AG08395 (cell line): ENCODE results near the gene SLC1A3.
"Not testable (repeated sequence)": the region's sequence is repeated elsewhere in the genome, so short reads cannot be mapped to it uniquely, and the experiment has no call there.

ENCODE experiments used
- DNase-seq: peaks from one replicate; pipeline ENCODE4 v3.0.0; 2012; ENCODE audit warnings: mixed read lengths, low spot score

The SLC1A3 gene

DNA sequence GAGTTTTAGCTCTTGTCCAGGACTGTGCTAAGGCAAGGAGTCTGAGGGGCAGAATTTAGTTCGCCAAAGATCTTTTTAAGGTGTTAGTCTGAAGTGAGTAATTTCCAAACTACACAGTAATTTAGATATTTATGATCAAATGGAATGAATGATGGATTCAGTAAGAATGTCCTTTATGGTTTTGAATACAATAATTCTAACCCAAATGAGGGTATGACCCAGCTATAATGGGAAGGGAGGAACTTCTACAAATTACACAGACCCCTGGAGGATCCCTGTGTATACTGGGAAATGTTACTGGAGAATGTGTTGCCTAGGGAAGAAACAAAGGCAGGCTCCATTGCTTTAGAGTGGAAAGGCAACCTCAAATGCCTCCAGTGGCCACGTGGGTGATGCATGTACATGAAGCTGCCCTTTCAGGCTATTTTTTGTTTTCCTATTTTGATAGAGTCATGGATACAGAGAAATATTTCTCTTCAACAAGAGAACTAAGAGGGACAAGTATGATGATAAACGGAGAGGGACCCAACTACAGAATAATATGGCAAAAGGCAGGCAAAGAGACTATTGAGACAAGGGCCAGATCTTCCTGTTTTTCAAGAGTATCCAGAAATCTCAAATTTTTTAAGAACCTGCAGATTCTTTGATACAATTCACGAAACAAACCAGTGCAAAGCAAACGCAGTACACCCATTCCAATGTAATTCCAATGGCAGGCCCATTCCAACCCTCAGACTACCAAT, 25.4 kb downstream of the SLC1A3 start:
- DNase-seq, result no peak

DNA sequence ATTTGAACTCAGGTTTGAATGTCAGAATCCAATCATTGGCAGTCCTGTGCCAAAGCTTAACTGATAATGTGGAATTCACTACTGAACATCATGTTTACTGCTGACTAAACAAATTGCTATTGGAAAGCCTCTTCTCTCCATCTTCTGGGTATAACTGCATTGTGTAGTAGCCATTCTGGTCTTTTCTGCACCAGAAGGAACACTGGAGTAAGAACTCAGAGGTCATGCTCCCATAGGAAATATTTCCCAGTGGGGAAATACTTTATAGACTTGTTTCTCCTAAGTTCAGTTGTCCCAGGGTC, 25.9 kb downstream of the SLC1A3 start:
- DNase-seq, result no peak

DNA sequence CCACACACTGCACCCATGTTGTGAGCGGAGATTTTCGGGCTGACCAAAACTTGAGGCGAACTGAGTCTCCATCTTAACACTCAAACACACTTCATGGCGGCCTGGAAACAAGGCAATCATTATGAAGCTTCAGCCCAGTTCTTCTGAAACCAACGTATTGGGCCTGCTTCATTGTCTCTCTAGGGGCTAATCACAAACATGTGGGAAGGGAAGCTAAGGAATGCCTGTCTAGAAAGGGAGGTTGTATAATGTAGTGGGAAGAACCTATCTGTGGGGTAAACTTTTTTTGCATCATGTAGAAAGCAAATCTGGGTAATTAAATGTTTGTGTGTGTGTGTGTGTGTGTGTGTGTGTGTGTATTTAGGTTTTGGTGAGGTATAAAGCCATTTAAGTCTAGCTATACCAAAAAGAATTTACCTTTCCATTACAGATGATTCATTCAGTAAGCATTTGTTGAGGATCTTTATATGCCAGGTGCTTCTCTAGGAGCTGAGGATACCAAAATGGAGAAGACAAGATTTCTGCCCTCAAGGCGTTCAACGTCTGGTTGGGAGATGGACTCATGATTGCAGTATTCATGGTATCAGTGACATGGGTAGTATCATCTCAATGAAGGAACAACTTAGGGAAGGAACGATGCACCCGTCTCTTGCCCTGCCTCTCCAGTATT, 29.4 kb downstream of the SLC1A3 start:
- DNase-seq, result no peak

DNA sequence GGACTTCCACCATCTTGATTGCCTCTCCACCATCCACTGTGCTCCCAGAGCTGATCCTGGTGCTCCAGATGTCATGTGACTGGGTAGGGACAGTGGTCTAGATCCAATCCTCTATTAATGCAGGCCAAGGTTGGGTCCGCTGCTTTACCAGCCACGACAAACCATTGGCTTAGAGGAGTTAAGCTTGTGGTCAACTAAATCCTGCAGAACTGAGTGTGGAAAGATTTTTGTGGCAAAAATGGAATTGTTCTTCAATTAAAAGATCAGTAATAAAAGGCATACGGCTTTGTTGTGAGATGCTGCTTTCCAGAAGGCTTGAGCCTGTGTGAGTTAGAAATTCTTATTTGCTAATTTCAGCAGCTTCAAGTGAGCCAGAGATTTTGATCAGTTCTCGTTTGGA, 30.7 kb downstream of the SLC1A3 start:
- DNase-seq, result no peak

DNA sequence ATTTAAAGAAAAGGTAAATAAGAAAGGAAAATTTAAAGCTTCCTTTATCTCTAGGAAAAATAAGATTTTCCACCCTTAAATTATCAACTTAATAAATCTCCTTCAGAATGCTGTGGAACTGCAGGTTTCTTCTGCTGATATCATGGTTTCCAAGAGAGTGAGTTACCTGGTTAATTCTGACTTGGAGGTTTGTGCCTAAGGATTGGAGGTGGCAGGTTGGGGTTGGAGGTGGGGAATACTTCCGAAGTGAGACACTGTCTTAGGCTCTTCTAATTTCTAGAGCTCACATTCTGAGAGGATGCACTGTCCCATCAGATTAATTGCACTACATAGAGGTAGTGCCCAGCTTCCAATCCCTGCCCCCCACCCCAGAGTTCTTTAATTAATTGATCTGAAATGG, 31.1 kb downstream of the SLC1A3 start:
- no peak for DNase-seq

DNA sequence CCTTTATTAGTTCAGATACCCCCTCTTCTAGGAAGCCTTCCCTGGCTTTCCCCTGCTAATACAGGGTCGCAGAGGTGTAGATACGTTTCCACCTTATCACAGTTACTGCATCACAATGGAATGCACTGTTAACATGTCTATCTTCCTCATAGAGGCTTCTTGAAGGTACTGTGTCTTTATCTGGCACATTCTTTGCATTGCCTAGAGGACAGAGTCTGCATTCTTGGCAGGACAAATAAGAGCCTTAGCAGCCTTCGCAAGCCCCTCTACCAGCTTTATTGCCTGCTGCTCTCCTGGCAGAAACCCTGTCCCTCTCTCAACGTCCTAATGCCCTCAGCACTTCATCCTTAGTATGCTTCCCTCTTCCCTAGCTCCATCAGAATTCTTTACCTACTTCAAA, 31.6 kb downstream of the SLC1A3 start:
- no peak for DNase-seq

DNA sequence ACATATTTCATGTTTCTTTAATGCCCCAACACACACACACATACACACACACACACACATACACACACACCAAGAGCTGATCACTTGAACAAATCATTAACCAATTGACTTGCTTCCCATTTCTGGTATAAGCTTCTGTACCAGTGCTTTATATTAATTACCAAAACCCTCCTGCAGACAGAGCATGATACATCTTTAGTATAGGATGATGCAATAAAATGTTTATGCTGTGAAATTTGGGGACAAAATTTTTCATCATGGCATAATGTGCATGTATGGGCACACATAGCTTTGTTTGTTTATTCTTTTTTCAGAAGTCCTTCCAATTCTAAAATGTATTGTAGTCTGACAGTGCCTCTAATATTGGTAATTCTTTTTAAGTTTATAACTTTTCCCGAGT, 34.5 kb downstream of the SLC1A3 start:
- DNase-seq, result no peak

DNA sequence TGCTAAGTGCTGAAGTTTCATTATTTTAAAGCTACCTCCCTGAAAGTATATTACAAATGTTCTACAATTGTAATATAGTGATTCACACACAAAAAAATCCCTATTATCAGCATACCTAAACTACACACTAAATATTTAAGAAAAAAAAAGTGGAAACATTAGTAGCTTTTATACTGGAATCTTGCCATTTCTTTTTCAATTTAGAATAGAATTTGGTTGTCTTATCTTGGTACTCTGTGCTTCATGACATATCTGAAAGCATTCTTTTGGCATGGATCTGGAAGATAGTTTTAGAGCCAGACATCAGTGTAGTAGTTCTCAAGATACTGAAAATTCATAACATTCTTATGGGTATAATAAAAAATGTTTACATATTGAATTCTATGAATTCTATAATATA, 35.0 kb downstream of the SLC1A3 start:
- no peak for DNase-seq

DNA sequence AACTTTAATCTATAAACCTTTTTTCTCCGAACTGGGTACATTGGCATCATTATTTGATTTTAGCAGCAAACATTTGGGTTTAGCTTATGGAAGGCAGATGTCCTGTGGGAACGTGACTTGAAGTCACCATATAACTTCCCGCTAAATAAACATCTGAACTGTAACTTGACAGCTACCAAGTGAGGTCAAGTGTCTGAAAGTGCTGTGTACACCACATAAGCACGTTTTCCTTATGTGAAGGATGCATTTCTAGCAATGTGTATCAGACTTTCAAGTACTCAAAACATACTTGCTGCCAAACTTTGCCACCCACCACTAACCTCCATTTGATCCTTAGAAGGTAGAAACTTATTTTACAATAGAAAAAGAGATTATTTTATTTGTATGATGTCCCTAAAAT, 35.7 kb downstream of the SLC1A3 start:
- no peak for DNase-seq

DNA sequence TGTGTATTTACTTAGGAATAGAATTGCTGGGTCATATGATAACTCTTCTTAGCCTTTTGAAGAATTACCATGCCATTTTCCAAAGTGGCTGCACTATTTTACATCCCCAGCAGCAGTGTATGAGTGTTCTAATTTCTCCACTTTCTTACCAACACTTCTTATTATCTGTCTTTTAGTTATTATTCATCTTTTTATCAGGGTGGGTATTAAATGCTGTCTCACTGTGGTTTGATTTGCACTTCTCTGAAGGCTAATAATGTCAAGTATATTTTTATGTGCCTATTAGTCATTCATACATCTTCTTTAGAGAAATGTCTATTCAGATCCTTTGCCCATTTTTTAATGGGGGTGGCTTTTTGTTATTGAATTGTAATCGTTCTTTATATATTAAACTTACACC, 36.8 kb downstream of the SLC1A3 start:
- no peak for DNase-seq

DNA sequence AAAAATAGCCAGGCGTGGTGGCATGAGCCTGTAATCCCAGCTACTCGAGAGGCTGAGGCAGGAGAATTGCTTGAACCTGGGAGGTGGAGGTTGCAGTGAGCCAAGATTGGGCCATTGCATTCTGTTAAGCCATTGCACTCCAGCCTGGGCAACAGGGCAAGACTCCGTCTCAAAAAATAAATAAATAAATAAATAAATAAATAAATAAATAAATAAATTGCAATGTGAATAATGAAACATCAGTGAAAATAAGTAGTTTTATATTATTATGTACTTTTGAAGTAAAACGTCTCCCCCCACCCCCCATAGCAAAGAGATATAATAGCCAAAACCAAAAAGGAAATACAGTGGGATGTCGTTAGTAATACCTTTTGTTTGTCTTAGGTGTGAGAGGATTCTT, 37.4 kb downstream of the SLC1A3 start:
- not testable (repeated sequence) for DNase-seq

DNA sequence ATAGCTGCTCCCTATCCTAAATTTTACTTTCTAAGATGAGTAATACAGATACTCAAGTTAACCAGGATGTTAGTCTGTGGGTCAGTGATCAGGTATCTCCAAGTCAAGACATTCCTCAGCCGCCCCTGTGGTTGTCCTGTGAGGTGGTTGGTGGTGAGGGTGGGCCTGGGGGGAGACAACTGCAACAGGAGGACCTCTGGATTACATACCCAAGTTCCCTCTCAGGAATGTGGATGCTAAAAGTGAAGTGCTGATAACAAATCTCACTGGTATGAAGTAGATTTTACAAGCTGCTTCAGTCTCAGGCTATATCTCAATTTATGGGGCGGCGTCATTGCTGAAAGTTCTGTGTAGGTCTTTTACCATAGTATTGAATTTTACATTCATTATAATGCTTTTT, 38.3 kb downstream of the SLC1A3 start:
- DNase-seq, result no peak

DNA sequence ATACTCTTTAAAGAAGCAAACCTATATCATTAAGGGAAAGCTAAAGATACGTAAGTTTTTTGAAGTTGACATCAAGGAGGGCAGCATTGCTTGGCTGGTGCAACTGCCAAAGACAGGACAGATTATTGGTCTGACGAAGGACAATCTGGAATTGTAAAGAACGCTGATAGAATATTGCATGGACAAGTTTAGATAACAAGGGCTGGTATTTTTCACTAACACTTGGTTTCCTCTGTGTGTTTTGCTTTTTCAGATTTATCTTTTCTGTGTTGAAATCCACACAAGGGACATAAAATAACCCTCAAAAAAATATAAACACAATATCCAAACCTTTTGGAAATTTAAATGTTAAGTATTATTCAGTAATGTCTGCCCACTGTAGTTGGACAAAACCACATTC, 39.7 kb downstream of the SLC1A3 start:
- DNase-seq, result no peak

DNA sequence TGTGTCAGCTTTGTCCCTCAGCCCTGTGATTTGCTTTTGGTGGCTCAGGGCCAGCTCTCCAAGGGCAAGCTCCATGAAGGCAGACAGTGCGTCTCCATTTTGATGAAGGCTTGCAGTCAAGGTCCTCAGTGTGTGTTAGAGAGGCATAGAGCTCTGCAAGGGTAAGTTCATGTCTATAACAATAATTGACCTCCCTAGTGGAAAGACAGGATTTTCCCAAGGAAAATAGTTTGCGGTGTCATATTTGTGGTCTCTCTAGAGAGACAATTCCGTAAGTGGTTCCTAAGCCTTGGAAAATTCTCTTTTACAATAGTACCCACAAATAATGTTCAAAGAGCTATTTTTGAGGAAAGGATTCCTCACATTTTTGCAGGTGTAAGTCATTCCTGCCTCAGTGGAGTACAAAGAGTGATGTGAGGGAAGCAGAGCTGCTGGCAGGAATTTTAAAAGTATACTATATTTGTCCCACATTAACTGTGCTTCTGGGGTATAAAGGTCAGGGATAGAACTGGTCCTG, 40.2 kb downstream of the SLC1A3 start:
- DNase-seq, result no peak

DNA sequence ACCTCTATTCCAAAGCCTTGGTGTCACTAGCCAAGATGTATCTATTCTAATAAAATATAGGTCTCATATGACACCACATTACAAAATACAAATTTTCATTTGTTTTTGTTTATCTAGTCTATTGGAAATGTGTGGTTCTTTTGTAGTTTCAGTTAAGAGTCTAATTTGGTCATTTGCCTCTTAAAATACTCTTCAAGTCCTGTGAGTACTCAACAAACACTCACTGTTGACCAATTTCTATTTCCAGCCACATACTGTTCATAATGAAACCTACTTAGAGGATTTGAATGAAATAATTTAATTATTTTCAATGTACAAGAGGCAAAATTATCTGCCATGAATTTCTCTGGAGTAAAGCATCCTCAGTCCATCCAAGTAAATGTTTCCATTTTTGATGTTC, 40.6 kb downstream of the SLC1A3 start:
- no peak for DNase-seq

DNA sequence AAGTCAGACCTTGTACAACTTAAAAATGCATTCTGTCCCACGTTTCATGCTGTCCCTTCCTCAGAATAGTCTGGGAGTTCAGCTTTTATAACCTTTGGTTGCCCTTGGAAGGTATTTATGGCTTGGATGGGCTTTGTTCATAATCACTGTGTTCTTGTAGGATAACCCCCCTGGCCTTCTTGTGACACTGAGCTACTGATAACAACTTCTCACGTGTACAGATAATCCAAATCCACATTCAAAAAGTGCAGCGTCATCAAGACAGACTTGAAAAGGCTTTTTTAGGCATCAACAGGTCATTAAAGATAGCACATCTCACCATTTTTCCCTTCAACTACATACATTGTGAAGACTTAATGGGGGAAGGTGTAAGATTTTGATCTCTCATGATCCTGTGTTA, 42.0 kb downstream of the SLC1A3 start:
- no peak for DNase-seq

DNA sequence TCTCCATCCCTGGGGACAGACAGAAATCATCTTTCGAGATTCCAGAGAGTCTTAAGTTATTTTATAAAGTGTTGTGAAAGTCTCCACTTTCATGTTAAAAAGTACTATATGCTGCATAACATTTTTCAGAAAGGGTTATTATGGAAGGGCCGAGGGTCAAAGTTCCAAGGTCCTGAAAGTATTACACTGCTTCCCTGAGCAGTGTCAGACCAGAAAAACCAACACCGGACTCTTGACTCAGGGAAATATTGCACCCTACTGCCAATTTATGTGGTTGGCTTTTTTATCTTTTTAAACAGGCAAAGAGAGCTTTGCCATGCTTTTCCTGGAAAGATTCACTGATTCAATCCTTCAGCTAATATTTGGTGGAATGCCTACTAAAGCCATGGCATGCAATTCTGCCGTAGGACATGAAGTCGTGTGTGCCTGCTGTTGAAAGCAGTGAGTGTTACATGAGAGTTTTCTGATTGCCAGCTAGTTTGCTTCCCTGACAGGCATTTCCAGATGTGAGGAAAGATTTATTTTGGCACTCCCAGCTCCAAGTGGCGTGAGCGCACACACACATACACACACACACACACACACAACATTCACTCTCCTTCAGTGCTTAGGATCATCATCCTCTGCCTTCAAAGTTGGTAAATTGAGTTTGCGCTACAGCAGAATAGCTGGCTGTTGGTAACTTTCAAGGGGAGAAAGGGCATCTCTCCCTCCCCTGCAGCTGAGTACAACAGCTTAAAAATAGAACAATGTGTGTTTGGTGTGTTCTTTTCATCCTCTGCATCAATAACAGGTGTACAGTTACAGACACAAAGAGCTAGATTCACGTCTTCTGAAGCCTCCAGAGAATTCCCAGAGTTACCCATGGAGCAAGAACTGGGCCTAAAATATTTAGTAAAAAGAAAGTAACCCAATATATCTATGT, 45.6 kb downstream of the SLC1A3 start:
- peak; percentile 9 for DNase-seq

DNA sequence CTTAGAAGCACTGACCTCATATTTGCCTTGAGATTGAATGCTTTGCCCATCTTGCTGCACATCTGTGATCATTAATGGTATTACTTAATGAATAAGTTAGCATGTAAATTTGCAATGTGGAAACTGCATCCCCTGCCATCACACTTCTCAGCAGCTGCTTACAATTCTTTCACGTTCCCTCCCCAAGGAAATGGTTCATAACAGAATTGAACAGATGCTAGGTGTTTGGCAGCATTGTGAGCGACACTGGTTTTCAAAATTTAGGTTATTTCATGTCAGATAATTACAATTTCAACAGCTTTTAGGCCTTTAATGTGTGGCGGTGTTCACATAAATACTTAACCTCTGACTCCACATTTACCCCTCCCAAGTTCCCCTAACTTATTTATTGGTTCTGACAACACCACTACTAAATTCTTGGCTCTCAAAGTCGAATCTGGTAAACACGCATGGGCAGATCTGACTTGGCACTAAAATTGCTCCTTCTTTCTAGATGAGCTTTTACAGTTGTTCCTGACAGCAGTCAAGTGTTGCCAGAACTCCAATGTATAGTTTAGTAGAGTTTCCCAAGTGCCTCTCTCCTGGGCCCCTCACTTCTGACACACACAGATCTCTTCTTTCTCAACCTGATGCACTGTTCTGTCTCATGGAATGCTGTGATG, 46.8 kb downstream of the SLC1A3 start:
- no peak for DNase-seq

DNA sequence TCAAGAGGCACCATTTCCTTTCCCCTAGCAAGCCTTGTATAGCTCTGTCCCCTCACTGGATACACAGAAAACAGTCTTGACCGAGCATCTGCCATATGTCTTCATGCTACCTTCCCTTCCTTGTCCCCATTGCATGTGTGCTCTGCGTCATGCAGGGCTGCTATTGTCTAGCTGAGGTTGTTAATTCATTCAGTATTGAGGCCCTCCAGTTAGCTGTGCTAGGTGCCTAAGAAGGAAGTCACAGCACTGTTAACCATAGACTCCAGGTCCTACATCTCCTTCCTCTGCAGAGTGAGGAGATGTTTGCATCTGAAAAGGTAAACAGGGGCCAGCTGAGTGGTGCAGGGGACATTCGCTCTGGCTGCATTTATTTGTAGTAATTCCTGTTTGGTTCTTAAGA, 48.2 kb downstream of the SLC1A3 start:
- no peak for DNase-seq

DNA sequence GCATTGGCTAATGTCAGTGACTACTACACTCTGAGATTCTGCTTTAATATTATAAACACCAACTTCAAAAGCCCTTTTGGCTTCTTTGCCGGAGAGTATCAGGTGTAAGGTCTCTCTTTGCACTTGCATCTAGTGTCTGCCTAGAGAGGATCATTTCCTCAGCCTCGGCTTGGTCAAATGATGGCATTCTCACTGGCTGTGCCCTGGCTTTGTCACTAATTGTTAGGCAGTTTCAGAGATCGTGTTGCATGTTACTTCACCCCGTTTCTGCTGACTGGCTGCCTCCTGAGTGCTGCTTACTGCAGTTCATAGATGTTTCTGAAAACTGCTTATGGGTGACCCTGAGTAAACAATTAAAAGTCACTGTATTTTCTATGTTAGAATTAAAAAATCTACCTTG, 48.8 kb downstream of the SLC1A3 start:
- DNase-seq, result peak; percentile 19

DNA sequence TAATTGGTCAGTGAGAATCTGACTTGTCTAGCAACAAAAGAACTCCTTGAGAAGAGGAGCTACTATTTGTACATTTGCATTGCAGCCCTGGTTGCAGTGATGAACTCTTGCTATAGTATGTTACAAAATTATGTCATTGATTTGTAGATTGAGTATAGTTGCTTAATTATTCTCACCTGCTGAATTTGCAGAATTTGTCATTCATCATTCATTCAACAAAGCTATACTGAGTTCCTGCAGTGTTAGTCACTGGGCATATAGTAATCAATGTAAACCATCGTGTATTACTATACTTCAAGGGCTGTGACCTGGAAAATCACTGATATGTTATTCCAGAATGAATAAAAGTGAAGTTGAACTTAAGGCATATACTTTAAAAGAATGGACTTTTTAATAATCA, 50.1 kb downstream of the SLC1A3 start:
- DNase-seq, result no peak

DNA sequence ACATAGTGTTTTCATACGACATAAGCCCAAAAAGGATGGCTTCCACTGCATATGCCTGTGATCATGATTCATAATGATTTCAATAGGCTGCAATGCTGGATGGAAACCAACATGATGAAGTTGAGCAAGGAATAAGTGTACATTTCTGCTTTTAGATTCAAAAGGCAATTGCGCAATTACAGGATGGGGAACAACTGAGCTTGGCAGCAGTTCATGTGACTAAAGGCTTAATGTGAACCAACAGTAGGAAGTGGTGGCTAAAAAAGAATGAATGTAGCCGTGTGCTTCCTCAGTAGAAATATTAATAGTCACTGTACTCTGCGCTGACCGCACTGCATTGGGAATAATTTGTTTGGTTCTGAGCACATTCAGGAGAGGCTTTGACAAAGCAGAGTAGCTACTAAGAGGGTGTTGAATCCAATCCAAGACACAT, 51.2 kb downstream of the SLC1A3 start:
- DNase-seq, result peak; percentile 89
